SK-N-MC (cell line): ENCODE data around the gene PHETA1.
A peak's percentile ranks its signal among the peaks of the same experiment; 100 is the strongest.
"Not testable (repeated sequence)": the region's sequence is repeated elsewhere in the genome, so short reads cannot be mapped to it uniquely, and the experiment has no call there.

Source experiments
- DNase-seq: peaks from one replicate; pipeline ENCODE4 v3.0.0-alpha.2; 2011; ENCODE audit warnings: low read depth, low spot score
- H3K27ac ChIP-seq: fragments of 200-600 bp; sonication (generic); 2 replicates; pipeline ENCODE4 v1.5.1; 2016; ENCODE audit warnings: mixed run types
- H3K36me3 ChIP-seq: fragments of 200-600 bp; sonication (generic); 2 replicates; pipeline ENCODE4 v1.6.1; 2017; ENCODE audit warnings: antibody characterized with exemption, low read length, mixed read lengths; ENCODE audit not compliant: insufficient read depth
- H3K4me3 ChIP-seq: fragments of 200-600 bp; sonication (generic); 2 replicates; pipeline ENCODE4 v1.5.1; 2016
- H3K9ac ChIP-seq: fragments of 200-600 bp; sonication (generic); 2 replicates; pipeline ENCODE4 v1.8.0; 2017; ENCODE audit warnings: mixed run types, mixed read lengths; ENCODE audit not compliant: insufficient read length
- H3K9me3 ChIP-seq: fragments of 200-600 bp; sonication (generic); 2 replicates; pipeline ENCODE4 v1.6.1; 2017; ENCODE audit warnings: low read depth, mild to moderate bottlenecking, antibody characterized with exemption, low read length, moderate library complexity, mixed read lengths
- EZH2 ChIP-seq: fragments of 200-600 bp; sonication (generic); IDR thresholded peaks from one replicate; pipeline ENCODE4 v1.6.1; 2017; ENCODE audit warnings: antibody characterized with exemption
- FOXP2 ChIP-seq: optimal IDR thresholded peaks from 2 replicates; pipeline ENCODE3; 2011; ENCODE audit warnings: mild to moderate bottlenecking, moderate library complexity; ENCODE audit not compliant: insufficient read depth; ENCODE audit errors: extremely low read length, control extremely low read depth
- POLR2AphosphoS5 ChIP-seq: IDR thresholded peaks from 2 replicates; pipeline ENCODE4 v1.6.1; 2012; ENCODE audit warnings: mild to moderate bottlenecking, low read depth, low read length, borderline replicate concordance

PHETA1 gene

DNA sequence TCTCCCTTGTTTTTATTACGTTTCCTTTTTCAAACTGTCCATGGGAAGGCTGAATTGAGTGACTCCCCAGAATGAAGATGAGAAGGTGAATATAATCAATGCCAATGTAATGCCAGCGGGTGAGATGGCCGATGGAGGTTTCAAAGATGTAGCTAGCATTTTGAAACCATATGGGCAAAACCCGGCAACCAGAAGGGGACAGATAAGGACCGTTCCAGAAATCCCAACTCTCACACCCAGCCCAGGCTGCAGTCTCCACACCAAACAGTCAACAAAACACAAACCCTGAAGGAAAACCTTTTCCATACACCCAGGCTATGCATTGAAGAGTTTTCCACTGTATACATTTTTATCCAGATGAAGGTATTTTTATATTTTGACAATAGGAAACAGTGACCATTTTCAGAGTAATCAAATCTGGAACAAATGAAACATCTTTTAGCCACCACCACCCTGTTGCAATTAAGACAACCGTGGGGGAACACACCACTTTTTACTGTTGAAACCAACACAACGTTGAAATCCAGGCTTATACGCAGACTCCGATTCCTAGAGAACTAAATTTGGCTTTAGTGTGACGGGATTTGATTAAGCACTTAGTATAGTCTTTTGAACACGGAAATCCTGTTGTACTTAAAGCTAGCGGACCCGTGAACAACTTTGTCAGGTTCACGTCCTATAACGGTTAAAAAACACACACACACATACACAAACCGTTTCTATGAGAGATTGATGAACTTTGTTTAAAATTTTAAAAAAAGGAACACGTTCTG is 19.0 kb downstream of the PHETA1 start:
- H3K9me3 ChIP-seq, result no peaks in the 10 kb centered on the region
- no peak overlapping the region for H3K4me3 ChIP-seq
- TF ChIP-seq FOXP2 (no peak), POLR2AphosphoS5 (no peak), EZH2 (no peak)
- H3K27ac ChIP-seq, result no peak overlapping the region
- DNase-seq, result no peak
- no peaks in the 10 kb centered on the region; the same call in 1 of the 2 replicates for H3K36me3 ChIP-seq
- H3K9ac ChIP-seq, result no peak overlapping the region

- H3K27ac ChIP-seq, result no peak overlapping the region
- H3K9ac ChIP-seq, result no peak overlapping the region
- no peak overlapping the region for H3K4me3 ChIP-seq
- no peaks in the 10 kb centered on the region for H3K9me3 ChIP-seq
- DNase-seq, result no peak
- no peaks in the 10 kb centered on the region; the same call in 1 of the 2 replicates for H3K36me3 ChIP-seq
- TF ChIP-seq EZH2 (no peak), POLR2AphosphoS5 (no peak), FOXP2 (no peak)
Observed at GRCh38 chr12:111349101-111349747, 19.7 kb downstream of the PHETA1 start.

DNA sequence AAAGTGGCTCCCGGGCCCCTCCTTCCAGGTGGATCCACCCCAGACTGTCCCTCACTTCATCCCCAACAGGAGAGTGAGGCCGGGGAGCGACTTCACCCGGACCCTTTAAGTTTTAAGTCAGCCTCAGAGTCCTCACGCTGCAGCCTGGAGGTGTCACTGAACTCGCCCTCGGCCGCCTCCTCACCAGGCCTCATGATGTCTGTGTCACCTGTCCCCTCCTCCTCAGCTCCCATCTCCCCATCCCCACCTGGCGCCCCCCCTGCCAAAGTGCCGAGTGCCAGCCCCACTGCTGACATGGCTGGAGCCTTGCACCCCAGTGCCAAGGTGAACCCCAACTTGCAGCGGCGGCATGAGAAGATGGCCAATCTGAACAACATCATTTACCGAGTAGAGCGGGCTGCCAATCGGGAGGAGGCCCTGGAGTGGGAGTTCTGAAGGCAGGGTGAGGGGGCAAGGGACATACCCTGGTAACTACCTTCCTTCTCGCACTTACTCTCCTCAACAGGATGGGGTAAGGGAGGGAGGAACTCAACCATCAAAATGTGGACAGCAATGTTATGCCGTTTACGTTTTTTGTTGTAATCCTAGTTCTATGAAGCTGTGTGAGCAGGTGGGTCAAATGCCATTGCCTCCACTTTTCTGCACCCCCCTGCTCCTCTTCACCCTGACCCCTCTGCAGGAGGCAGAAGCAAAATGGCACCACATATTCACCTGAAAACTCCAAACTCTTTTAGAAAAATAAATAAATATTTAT is 20.8 kb downstream of the PHETA1 start:
- Histone ChIP-seq H3K4me3 (no peak overlapping the region), H3K36me3 (no peaks in the 10 kb centered on the region; the same call in 1 of the 2 replicates), H3K27ac (no peak overlapping the region), H3K9ac (no peak overlapping the region), H3K9me3 (no peaks in the 10 kb centered on the region)
- DNase-seq, result no peak
- TF ChIP-seq POLR2AphosphoS5 (no peak), FOXP2 (no peak), EZH2 (no peak)

- no peak overlapping the region for H3K4me3 ChIP-seq
- H3K27ac ChIP-seq, result no peak overlapping the region
- no peak for TF ChIP-seq POLR2AphosphoS5
- no peak for TF ChIP-seq FOXP2
- no peak for TF ChIP-seq EZH2
- DNase-seq, result peak; percentile 42
- H3K36me3 ChIP-seq, result no peaks in the 10 kb centered on the region; the same call in 1 of the 2 replicates
- H3K9ac ChIP-seq, result no peak overlapping the region
- no peaks in the 10 kb centered on the region for H3K9me3 ChIP-seq
Observed at GRCh38 chr12:111344254-111344875, 24.5 kb downstream of the PHETA1 start.

DNA sequence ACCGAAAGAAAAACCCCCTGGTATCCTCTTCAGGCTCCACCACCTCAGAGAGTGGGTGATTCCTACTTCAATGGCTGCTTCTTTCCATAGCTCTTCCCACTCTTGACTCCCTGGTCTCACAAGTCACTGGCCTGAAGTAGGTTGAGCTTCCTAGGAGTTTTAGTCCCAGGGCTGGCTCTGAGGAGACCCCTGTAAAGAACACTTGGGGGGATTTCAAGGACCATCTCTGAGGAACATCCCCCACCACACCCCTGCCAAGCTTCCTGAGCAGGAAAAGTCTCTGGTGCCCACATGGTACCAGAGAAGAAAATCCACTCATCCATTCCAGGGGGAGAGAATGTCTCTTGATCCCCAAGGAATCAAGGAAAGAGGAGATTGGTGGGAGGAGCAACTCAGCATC is 25.7 kb downstream of the PHETA1 start:
- no peaks in the 10 kb centered on the region for H3K9me3 ChIP-seq
- no peaks in the 10 kb centered on the region; the same call in 1 of the 2 replicates for H3K36me3 ChIP-seq
- TF ChIP-seq FOXP2 (no peak), EZH2 (no peak), POLR2AphosphoS5 (no peak)
- H3K27ac ChIP-seq, result no peak overlapping the region
- DNase-seq, result no peak
- H3K9ac ChIP-seq, result no peak overlapping the region
- no peak overlapping the region for H3K4me3 ChIP-seq

DNA sequence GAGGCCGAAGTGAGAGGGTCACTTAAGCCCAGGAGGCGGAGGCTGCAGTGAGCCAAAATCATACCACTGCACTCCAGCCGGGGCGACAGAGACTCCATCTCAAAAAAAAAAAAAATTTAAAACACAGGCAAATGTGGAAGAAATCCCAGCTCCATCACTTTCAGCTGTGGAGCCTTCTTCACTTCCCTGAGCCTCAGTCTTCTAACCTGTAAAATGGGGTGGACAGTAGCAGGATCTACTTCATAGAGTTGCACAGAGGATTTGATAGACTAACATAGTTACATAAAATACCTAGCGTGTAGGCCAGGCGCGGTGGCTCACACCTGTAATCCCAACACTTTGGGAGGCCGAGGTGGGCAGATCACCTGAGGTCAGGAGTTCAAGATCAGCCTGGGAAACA is 26.5 kb downstream of the PHETA1 start:
- Histone ChIP-seq H3K4me3 (no peak overlapping the region), H3K27ac (no peak overlapping the region), H3K36me3 (no peaks in the 10 kb centered on the region), H3K9me3 (no peaks in the 10 kb centered on the region), H3K9ac (no peak overlapping the region)
- TF ChIP-seq FOXP2 (no peak), EZH2 (no peak), POLR2AphosphoS5 (no peak)
- DNase-seq, result no peak

- H3K36me3 ChIP-seq, result no peaks in the 10 kb centered on the region
- no peak overlapping the region for H3K4me3 ChIP-seq
- no peak for DNase-seq
- H3K27ac ChIP-seq, result no peak overlapping the region
- no peaks in the 10 kb centered on the region for H3K9me3 ChIP-seq
- H3K9ac ChIP-seq, result no peak overlapping the region
- TF ChIP-seq POLR2AphosphoS5 (no peak), FOXP2 (no peak), EZH2 (no peak)
Observed at GRCh38 chr12:111341426-111342065, 27.3 kb downstream of the PHETA1 start.

GRCh38 chr12:111340680-111341079 is 28.2 kb downstream of the PHETA1 start:
- not testable (repeated sequence) for DNase-seq, H3K4me3 ChIP-seq, H3K27ac ChIP-seq, H3K36me3 ChIP-seq, H3K9ac ChIP-seq, H3K9me3 ChIP-seq
